SU-DHL-6 (cell line): ENCODE results near the gene SRGAP1.

Source experiments
- H2AFZ ChIP-seq: fragments of 200-600 bp; sonication (generic); 2 replicates; pipeline ENCODE4 v1.6.1; 2014; ENCODE audit warnings: low read depth, mild to moderate bottlenecking, moderate library complexity, mixed read lengths, antibody characterized with exemption, low read length; ENCODE audit not compliant: severe bottlenecking
- H3F3A ChIP-seq: fragments of 200-600 bp; shearing (Covaris generic); 2 replicates; pipeline ENCODE4 v1.6.0; 2016; ENCODE audit warnings: antibody characterized with exemption, mild to moderate bottlenecking; ENCODE audit not compliant: insufficient read depth
- H3K27ac ChIP-seq: fragments of 200-600 bp; sonication (generic); 2 replicates; pipeline ENCODE4 v1.5.1; 2016; ENCODE audit warnings: low read depth, mild to moderate bottlenecking, low read length, moderate library complexity, mixed read lengths
- H3K27me3 ChIP-seq: fragments of 200-600 bp; sonication (generic), shearing (Covaris generic); 2 replicates; pipeline ENCODE4 v1.6.0; 2014; ENCODE audit warnings: mild to moderate bottlenecking, low read length
- H3K36me3 ChIP-seq: fragments of 200-600 bp; sonication (generic); 2 replicates; pipeline ENCODE4 v1.6.1; 2014; ENCODE audit warnings: mild to moderate bottlenecking, low read length, mixed read lengths
- H3K4me2 ChIP-seq: fragments of 300-600, 200-600 bp; shearing (Covaris generic), sonication (generic); 2 replicates; pipeline ENCODE4 v1.6.0; 2014; ENCODE audit warnings: low read length, low read depth, mild to moderate bottlenecking; ENCODE audit not compliant: poor library complexity, severe bottlenecking
- H3K4me3 ChIP-seq: fragments of 200-600 bp; sonication (generic); 2 replicates; pipeline ENCODE4 v1.5.1; 2014; ENCODE audit warnings: antibody characterized with exemption, low read length, mild to moderate bottlenecking, mixed read lengths; ENCODE audit not compliant: insufficient read depth, poor library complexity, severe bottlenecking
- H3K79me2 ChIP-seq: fragments of 200-600 bp; sonication (generic); 2 replicates; pipeline ENCODE4 v1.6.1; 2014; ENCODE audit warnings: mild to moderate bottlenecking, low read length, moderate library complexity; ENCODE audit not compliant: insufficient read depth
- H3K9ac ChIP-seq: fragments of 200-600 bp; sonication (generic); 2 replicates; pipeline ENCODE4 v1.7.0; 2014; ENCODE audit warnings: mild to moderate bottlenecking, low read length
- H3K9me2 ChIP-seq: fragments of 200-600 bp; sonication (generic); replicated peaks from 2 replicates; pipeline ENCODE4 v1.6.1; 2014; ENCODE audit warnings: low read length; ENCODE audit not compliant: insufficient read depth
- H3K9me3 ChIP-seq: fragments of 200-600 bp; sonication (generic); 2 replicates; pipeline ENCODE4 v1.6.1; 2014; ENCODE audit warnings: low read length, mixed read lengths; ENCODE audit not compliant: insufficient read depth
- H4K20me1 ChIP-seq: fragments of 200-600 bp; sonication (generic); 2 replicates; pipeline ENCODE4 v1.6.1; 2014; ENCODE audit warnings: low read depth, mild to moderate bottlenecking, antibody characterized with exemption, low read length, moderate library complexity, mixed read lengths
- CTCF ChIP-seq: fragments of 200-600 bp; sonication (generic); IDR thresholded peaks from one replicate; pipeline ENCODE4 v1.5.1; 2017; ENCODE audit warnings: antibody characterized with exemption, mild to moderate bottlenecking, low read length, moderate library complexity; ENCODE audit not compliant: insufficient read depth, poor library complexity, severe bottlenecking
- EZH2phosphoT487 ChIP-seq: fragments of 200-600 bp; sonication (generic), shearing (Covaris generic); conservative IDR thresholded peaks from 2 replicates; pipeline ENCODE4 v1.6.1; 2018; ENCODE audit warnings: mild to moderate bottlenecking, antibody characterized with exemption, low read length, moderate library complexity, mixed read lengths

SRGAP1 gene

GRCh38 chr12:63808631-63809030 is 35.9 kb upstream of the SRGAP1 start:
- Histone ChIP-seq H4K20me1 (no peaks in the 10 kb centered on the region), H3K9me2 (no peaks in the 10 kb centered on the region), H3K79me2 (no peaks in the 10 kb centered on the region), H3F3A (no peaks in the 10 kb centered on the region), H3K9ac (no peak overlapping the region), H3K4me3 (no peak overlapping the region), H3K27ac (no peak overlapping the region), H2AFZ (no peak overlapping the region), H3K27me3 (no peaks in the 10 kb centered on the region), H3K9me3 (no peaks in the 10 kb centered on the region), H3K36me3 (peaks cover 5% of the 10 kb centered on the region; the same call in 1 of the 2 replicates), H3K4me2 (no peak overlapping the region)
- TF ChIP-seq CTCF (no peak), EZH2phosphoT487 (no peak)

GRCh38 chr12:63809566-63809965 is 34.9 kb upstream of the SRGAP1 start:
- no peak overlapping the region for H3K27ac ChIP-seq
- H3K27me3 ChIP-seq: no peaks in the 10 kb centered on the region
- no peak overlapping the region for H2AFZ ChIP-seq
- H3F3A ChIP-seq: no peaks in the 10 kb centered on the region
- no peaks in the 10 kb centered on the region for H3K79me2 ChIP-seq
- peaks cover 5% of the 10 kb centered on the region; the same call in 1 of the 2 replicates for H3K36me3 ChIP-seq
- H4K20me1 ChIP-seq: no peaks in the 10 kb centered on the region
- H3K9me3 ChIP-seq: no peaks in the 10 kb centered on the region
- no peak for TF ChIP-seq CTCF
- no peak for TF ChIP-seq EZH2phosphoT487
- H3K4me2 ChIP-seq: no peak overlapping the region
- H3K9me2 ChIP-seq: no peaks in the 10 kb centered on the region
- no peak overlapping the region for H3K4me3 ChIP-seq
- no peak overlapping the region for H3K9ac ChIP-seq

- Histone ChIP-seq H3K27ac (no peak overlapping the region), H3K79me2 (no peaks in the 10 kb centered on the region), H3K4me3 (no peak overlapping the region), H3K27me3 (no peaks in the 10 kb centered on the region), H3K9me3 (no peaks in the 10 kb centered on the region), H3F3A (no peaks in the 10 kb centered on the region), H4K20me1 (no peaks in the 10 kb centered on the region), H2AFZ (no peak overlapping the region), H3K9ac (no peak overlapping the region), H3K9me2 (no peaks in the 10 kb centered on the region), H3K4me2 (no peak overlapping the region), H3K36me3 (peaks cover 5% of the 10 kb centered on the region; the same call in 1 of the 2 replicates)
- TF ChIP-seq EZH2phosphoT487: no peak
- TF ChIP-seq CTCF: no peak
Measured at GRCh38 chr12:63811334-63811733, 33.2 kb upstream of the SRGAP1 start.
